AG10803 (cell line): ENCODE measurements around the gene GPR33.

ENCODE experiments used
- DNase-seq: peaks from one replicate; pipeline ENCODE4 v3.0.0; 2010; ENCODE audit warnings: low read depth
- H3K4me3 ChIP-seq: 2 replicates; pipeline ENCODE4 v1.5.1; 2011; ENCODE audit warnings: mild to moderate bottlenecking, low read length, control low read depth
- CTCF ChIP-seq: conservative IDR thresholded peaks from 2 replicates; pipeline ENCODE4 v1.5.1; 2011; ENCODE audit warnings: mild to moderate bottlenecking, low read length, control low read depth, inconsistent platforms

The GPR33 gene

GRCh38 chr14:31487886-31488285 lies at the start of gene GPR33:
Gene GPR33, minus strand, starts transcription at chr14:31488039. Its CDS starts 4,074 bp downstream, at chr14:31483965.
- no peak for TF ChIP-seq CTCF
- H3K4me3 ChIP-seq = no peak within 1 kb of the TSS
- DNase-seq = no peak

GRCh38 chr14:31536201-31536960 lies 48.5 kb upstream of the GPR33 start:
- no peak for DNase-seq
- no peak for TF ChIP-seq CTCF
- no peak overlapping the region for H3K4me3 ChIP-seq

GRCh38 chr14:31530136-31530535 lies 42.3 kb upstream of the GPR33 start:
- TF ChIP-seq CTCF = no peak
- peak; percentile 9 for DNase-seq
- H3K4me3 ChIP-seq = no peak overlapping the region

- no peak for TF ChIP-seq CTCF
- DNase-seq = no peak
- H3K4me3 ChIP-seq = no peak overlapping the region
These were observed 41.2 kb upstream of the GPR33 start for GRCh38 chr14:31529053-31529452.

- no peak for DNase-seq
- no peak for TF ChIP-seq CTCF
- no peak overlapping the region for H3K4me3 ChIP-seq
These were observed 39.7 kb upstream of the GPR33 start for GRCh38 chr14:31527546-31527945.

- TF ChIP-seq CTCF = no peak
- no peak for DNase-seq
These were observed 39.2 kb upstream of the GPR33 start for GRCh38 chr14:31527087-31527486.

GRCh38 chr14:31510855-31511254 lies 23.0 kb upstream of the GPR33 start:
- no peak for DNase-seq
- TF ChIP-seq CTCF = no peak
- H3K4me3 ChIP-seq = no peak overlapping the region

More at GRCh38 chr14:31527087-31527486, 39.2 kb upstream of the GPR33 start:
- no peak overlapping the region for H3K4me3 ChIP-seq
